Anterior cingulate cortex (tissue), 58 donors: ENCODE measurements around the gene CDPF1.
"Not testable (repeated sequence)": the region's sequence is repeated elsewhere in the genome, so short reads cannot be mapped to it uniquely, and the experiment has no call there.

Experiments
- DNase-seq, 58 donors: peaks; one replicate each; lab custom pipeline; 2025; lab: John Stamatoyannopoulos, UW

Gene CDPF1

DNA sequence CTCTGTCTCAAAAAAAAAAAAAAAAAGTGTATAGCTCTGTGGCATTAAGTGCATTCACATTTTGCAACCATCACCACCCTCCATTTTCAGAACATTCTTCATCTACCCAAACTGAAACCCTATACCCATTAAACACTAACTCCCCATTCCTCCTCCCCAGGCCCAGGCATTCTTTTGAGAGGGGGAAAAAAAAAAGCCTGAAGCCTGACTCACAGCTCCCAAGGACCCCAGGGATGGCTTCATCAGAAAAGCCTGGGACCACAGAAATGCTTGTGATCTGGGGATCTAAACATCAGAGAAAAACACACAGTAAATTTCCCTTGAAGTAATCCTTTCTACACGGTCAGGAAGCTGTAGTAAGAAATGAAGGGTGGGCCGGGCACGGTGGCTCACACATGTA lies 35.9 kb upstream of the CDPF1 start:
- DNase-seq: no peak

- no peak for DNase-seq
These were observed 32.0 kb upstream of the CDPF1 start for GRCh38 chr22:46281866-46282678.

GRCh38 chr22:46280999-46281623 lies 31.0 kb upstream of the CDPF1 start:
- DNase-seq: peak in 37 of 58 donors; percentile 4 to 73 (median 34)

DNA sequence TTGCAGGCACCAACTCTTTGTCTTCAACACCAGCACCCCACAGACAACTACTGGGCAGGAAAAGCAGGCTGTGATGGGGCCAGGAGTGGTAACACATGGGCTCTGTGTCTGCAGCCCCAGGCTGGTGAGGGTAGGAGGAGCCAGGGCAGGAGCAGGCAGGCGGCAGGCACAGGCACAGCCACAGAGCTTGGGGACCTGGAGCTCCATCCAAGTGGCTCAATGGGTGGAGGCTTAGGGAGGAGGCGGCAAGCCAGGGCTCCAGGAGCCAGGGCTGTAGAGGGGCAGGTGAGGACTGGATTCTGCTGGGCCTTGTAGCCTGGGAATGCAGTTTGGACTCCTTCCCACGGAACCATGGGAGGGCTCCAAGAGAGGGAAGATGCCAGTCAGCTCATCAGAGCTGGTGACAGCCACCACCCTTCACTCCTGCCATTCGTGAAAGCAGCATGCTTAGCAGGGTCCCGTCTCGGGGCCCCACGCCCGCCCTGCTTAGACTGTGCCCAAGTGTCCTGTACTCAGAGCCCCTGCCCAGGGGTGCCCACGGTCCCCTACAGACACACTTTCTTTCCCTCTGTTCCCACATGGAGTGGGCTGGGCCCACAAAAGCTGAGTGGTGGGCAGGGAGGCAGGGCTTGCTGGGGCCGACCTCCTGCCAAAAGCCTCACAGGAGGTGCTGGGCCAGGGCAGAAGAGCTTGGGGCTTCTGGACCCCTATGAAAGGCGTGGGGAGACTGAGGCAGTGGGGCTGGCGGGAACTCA lies 30.1 kb upstream of the CDPF1 start:
- DNase-seq: no peak

DNA sequence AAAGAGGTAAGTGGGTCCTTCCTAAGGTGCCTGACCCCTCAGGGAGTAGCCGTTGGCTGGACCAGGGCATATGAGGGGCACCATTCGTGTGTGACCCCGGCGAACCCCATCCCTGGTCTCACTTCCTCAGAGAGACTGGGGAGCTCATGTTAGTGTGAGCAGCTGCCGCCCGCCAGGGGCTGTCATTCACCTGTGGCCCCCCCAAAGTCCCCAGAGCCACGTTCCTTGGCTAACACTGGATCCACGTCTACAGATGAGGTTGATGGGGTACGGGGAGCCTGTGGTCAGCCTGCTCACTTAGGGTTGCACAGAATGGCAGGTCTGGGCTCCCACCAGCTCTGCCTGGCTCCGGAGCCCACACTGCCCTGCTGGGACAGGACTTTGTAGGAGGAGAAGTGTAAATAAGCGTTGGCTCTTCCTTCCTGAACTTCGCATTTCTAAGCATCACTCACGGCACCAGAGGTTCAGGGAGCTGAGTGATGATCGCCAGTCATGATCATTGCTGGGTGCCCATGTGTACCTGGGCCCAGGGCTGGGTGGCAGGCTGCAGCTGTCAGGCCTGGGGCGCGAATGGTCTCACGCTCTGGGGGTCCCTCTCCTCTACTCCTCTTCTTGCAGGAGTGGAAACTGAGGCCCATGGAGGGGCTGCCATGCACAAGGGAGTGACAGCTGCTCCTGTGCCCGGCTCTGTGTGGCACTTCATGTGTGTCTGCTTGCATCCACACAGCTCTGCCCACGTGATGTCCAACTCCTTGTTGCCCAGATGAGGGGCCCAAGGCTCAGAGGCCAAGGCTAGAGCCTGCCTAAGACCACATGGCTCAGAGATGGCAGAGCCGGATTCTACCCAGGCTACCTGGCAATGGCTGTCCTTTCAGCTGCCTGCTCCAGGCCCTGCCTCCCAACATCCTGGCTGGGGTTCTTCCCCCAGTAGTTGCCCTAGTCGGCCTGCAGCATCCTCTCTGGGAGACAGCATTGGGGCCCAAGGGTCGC lies 28.9 kb upstream of the CDPF1 start:
- no peak for DNase-seq

DNA sequence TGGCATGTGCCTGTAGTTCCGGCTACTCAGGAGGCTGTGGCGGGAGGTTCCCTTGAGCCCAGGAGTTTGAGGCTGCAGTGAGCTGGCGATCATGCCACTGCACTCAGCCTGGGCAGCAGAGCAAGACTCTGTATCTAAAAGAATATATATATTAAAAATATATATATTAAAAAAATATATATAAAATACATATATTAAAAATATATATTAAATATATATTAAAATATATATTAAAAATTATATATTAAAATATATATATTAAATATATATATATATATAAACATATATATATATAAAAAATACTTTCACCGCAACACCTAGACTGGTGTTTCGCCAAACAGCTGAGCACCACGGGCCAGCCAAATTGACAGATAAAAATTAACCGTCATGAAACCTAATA lies 26.5 kb upstream of the CDPF1 start:
- DNase-seq: no peak

- no peak for DNase-seq
These were observed 25.5 kb upstream of the CDPF1 start for GRCh38 chr22:46275455-46276122.

GRCh38 chr22:46274381-46274780 lies 24.3 kb upstream of the CDPF1 start:
- no peak for DNase-seq

DNA sequence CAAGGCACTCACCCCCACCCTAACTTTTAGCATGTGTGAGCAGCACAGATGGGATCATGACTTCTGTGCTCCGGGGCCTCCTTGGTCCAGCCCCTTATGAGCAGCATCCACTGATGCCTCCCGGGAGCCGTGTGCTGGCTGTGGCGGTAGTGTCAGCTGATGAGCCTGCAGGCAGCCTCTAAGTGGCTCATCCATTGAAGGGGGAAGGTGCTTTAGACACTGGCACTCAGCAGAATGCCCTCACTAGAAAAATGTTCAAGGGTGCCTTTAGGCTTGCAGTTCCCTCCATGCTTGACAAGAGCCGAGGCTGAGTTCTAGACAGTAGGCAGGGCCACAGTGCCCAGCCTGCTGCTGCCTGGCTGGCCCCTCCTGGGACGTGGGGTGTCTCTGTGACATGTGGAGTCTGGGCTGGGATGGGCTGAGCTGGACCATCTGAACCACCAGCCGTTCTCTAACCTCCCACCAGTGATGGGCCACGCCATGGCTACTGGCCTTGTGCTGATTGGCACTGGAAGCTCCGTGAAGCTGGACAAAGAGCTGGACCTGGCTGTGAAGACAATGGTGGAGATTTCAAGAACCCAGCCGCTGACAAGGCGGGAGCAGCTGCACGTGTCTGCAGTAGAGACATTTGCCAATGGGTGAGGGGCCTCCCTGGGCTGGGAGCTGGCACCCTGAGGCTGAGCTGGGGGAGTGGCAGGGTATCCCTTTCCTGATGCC lies 23.5 kb upstream of the CDPF1 start:
- DNase-seq: no peak

- DNase-seq: no peak
These were observed 22.8 kb upstream of the CDPF1 start for GRCh38 chr22:46272762-46273431.

DNA sequence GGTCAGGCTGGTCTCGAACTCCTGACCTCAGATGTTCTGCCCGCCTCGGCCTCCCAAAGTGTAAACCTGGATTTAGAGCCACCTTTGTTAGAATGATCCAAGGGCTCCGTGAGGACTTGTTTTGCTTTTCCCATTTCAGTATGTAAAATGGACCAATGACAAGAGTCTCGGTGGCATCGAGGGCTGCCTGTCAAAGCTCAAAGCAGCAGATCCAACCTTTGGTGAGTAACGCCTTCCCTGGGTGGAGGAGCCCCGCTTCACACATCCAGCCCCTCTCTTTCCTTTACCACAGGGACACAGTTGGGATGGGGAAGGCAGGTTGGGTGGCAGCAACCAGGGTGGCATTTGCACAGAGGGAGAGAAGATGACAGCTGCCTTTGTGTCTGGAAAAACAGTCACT lies 22.1 kb upstream of the CDPF1 start:
- no peak for DNase-seq

DNA sequence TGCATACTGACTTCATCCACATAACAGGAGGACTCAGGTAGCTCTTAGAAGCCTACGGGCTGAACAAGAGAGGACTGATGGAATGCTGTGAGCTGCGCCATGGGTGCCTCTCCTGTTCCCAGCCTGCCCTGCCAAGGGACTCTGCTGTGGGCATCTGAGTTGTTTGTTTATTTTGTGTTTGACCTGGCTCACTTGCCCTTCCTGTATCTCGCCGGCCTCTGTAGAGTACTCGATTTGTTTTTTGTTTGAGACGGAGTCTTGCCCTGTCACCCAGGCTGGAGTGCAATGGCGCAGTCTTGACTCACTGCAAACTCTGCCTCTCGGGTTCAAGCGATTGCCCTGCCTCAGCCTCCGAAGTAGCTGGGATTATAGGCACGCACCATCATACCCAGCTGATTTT lies 19.5 kb upstream of the CDPF1 start:
- DNase-seq: no peak

DNA sequence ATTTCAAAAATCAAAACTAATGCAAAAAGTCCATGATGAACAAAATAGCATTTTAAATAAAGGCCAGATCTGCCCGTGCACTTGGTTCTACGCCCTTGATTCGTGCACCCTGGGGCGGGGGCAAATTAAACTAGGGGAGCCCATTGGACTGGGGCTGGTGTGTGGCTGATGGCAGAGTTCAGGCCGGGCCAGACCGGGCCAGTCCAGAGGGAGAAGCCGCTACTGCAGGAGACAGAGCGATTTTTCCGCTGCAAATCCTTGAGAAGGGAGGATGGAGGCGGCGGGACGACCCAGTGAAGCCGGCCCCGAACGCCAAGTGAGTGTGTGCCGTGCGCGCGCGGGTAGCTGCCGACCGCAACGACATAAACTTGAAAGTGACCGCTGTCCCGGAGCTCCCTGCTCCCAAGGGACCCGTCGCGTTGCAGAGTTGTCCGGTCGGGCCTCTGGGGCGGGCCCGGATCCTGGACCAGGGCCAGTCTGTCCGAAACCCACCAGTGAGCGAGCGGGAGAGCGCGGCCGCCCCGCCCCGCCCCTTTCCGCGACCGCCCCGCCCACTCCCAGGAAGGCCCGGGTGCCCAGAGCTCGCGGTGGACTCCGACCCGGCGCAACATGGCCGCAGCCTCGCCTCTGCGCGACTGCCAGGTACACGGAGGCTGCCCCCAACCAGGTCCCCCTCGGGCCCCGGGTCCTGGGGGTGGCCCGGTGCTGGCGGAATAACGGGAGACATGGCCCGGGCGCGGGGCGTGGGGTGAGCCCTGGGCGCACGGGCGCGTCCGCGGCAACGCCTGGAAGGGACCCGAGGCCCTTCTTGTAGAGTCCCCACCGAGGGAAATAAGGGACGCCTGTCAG lies 17.6 kb upstream of the CDPF1 start, which contains the start of gene TTC38:
TSS of gene TTC38 (plus strand) at position 578 of the 849 bp plus-strand sequence. CDS start at position 610, 32 bp downstream.
- DNase-seq: peak in 57 of 58 donors; percentile 25 to 89 (median 74)

GRCh38 chr22:46265627-46266026 lies 15.5 kb upstream of the CDPF1 start:
- DNase-seq: not testable (repeated sequence)

- DNase-seq: not testable (repeated sequence)
These were observed 14.4 kb upstream of the CDPF1 start for GRCh38 chr22:46264520-46264919.

DNA sequence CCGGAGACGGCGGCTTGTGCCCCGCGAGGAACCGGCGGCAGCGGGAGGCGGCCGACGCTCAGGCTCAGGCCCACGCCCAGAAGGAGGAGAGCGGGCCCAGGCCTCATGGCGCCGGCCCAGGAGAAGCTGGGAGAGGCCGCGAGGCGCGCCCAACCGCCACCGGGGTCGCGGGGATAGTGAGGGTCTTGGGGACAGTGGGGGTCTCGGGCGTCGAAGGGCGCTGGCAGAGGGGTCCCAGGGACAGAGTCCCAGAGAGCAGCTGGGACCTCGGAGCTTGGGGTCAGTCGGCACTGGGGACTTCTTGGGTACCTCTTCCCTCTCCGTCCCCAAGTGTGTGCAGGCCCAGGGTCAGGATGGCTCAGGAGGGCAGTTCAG lies 13.1 kb upstream of the CDPF1 start, which contains the start of gene PKDREJ:
TSS of gene PKDREJ (minus strand) at position 128 of the 375 bp plus-strand sequence. CDS start at position 107, 21 bp downstream.
- no peak for DNase-seq
